WTC11 (cell line): ENCODE measurements around the gene UVRAG.

Experiments
- ATF2 ChIP-seq: sonication (generic); formaldehyde crosslinking; IDR thresholded peaks from 2 replicates; pipeline ENCODE4 v1.8.1; 2022; ENCODE audit warnings: low read depth, missing genetic modification reagents, borderline replicate concordance
- CTCF ChIP-seq: fragments of 200-600 bp; IDR thresholded peaks from 2 replicates; pipeline ENCODE4 v1.8.0; 2022; ENCODE audit warnings: antibody characterized with exemption
- E2F5 ChIP-seq: sonication (generic); formaldehyde crosslinking; IDR thresholded peaks from 2 replicates; pipeline ENCODE4 v1.8.1; 2022; ENCODE audit warnings: mild to moderate bottlenecking, moderate library complexity, missing genetic modification reagents
- IRF2 ChIP-seq: sonication (generic); formaldehyde crosslinking; IDR thresholded peaks from 2 replicates; pipeline ENCODE4 v1.8.0; 2022; ENCODE audit warnings: low read depth, missing genetic modification reagents, borderline replicate concordance
- KAT7 ChIP-seq: sonication (generic); formaldehyde crosslinking; IDR thresholded peaks from 2 replicates; pipeline ENCODE4 v1.8.1; 2023; ENCODE audit warnings: missing genetic modification reagents, mild to moderate bottlenecking, borderline replicate concordance
- TCF7 ChIP-seq: sonication (generic); formaldehyde crosslinking; IDR thresholded peaks from 2 replicates; pipeline ENCODE4 v1.8.0; 2022; ENCODE audit warnings: mild to moderate bottlenecking, low read depth, missing genetic modification reagents, moderate library complexity
- TP53 ChIP-seq: sonication (generic); formaldehyde crosslinking; IDR thresholded peaks from 2 replicates; pipeline ENCODE4 v1.8.1; 2023; ENCODE audit warnings: mild to moderate bottlenecking, missing genetic modification reagents
- USF2 ChIP-seq: sonication (generic); formaldehyde crosslinking; IDR thresholded peaks from 2 replicates; pipeline ENCODE4 v1.8.1; 2023; ENCODE audit warnings: mild to moderate bottlenecking, missing genetic modification reagents, moderate library complexity
- ZNF138 ChIP-seq: sonication (generic); formaldehyde crosslinking; conservative IDR thresholded peaks from 2 replicates; pipeline ENCODE4 v1.8.1; 2022; ENCODE audit warnings: mild to moderate bottlenecking, moderate library complexity, missing genetic modification reagents
- ZNF232 ChIP-seq: sonication (generic); formaldehyde crosslinking; IDR thresholded peaks from 2 replicates; pipeline ENCODE4 v1.8.0; 2022; ENCODE audit warnings: mild to moderate bottlenecking, missing genetic modification reagents

- TF ChIP-seq CTCF, result no peak
- TF ChIP-seq E2F5 (CRISPR knock-in tag), result no peak
- TF ChIP-seq ZNF138 (CRISPR knock-in tag), result no peak
- no peak for TF ChIP-seq KAT7 (CRISPR knock-in tag)
- TF ChIP-seq TCF7, result no peak
- no peak for TF ChIP-seq USF2 (CRISPR knock-in tag)
- no peak for TF ChIP-seq TP53 (CRISPR knock-in tag)
- TF ChIP-seq ATF2 (CRISPR knock-in tag), result no peak
- TF ChIP-seq IRF2 (CRISPR knock-in tag), result no peak
- TF ChIP-seq ZNF232 (CRISPR knock-in tag), result no peak
Measured at GRCh38 chr11:75784506-75784905, 30.5 kb upstream of the UVRAG start.
